ENCODE measurements around the gene HAUS5. TPM values are rescaled to one million over a fixed set of nuclear protein-coding genes. Genes with fewer than 3 reads are reported as not detected.

The HAUS5 gene
- total RNA-seq, 1 experiment from 2014 or later: 32.9 TPM

DNA sequence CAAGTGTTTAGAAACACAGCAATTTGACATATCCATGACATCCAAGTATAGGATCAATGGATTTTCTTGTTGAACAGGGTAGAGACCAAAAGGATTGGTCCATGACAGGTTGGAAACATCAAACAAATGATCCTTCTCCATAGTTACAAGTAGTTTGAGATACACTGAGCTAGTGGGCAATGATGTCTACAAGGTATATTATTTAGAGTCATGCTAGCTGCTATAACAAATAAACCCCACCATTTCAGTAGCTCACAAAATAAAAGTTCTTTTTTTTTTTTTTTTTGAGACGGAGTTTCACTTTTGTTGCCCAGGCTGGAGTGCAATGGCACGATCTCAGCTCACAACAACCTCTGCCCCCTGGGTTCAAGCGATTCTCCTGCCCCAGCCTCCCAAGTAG, 4.9 kb upstream of the HAUS5 start:
- peaks cover 28 to 36% of the 10 kb centered on the region in 2 experiments for H3K9me3 Mint-ChIP-seq
- no peaks in the 10 kb centered on the region for H3K23me2 ChIP-seq (ENCODE audit: insufficient read length, low read depth, low read length, poor library complexity, severe bottlenecking)
- no peak overlapping the region for H3K56ac ChIP-seq (ENCODE audit: insufficient read length, low read depth, low read length)
- peaks cover 25% of the 10 kb centered on the region for H3K27me3 Mint-ChIP-seq (ENCODE audit: low read depth)
- TF ChIP-seq, protein P1, sequence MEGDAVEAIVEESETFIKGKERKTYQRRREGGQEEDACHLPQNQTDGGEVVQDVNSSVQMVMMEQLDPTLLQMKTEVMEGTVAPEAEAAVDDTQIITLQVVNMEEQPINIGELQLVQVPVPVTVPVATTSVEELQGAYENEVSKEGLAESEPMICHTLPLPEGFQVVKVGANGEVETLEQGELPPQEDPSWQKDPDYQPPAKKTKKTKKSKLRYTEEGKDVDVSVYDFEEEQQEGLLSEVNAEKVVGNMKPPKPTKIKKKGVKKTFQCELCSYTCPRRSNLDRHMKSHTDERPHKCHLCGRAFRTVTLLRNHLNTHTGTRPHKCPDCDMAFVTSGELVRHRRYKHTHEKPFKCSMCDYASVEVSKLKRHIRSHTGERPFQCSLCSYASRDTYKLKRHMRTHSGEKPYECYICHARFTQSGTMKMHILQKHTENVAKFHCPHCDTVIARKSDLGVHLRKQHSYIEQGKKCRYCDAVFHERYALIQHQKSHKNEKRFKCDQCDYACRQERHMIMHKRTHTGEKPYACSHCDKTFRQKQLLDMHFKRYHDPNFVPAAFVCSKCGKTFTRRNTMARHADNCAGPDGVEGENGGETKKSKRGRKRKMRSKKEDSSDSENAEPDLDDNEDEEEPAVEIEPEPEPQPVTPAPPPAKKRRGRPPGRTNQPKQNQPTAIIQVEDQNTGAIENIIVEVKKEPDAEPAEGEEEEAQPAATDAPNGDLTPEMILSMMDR (conservative IDR thresholded peaks at IDR 0.05): no peak
- no peaks in the 10 kb centered on the region for H3K27me3 ChIP-seq (ENCODE audit: insufficient read depth, low read length)
- H4K91ac ChIP-seq (ENCODE audit: insufficient read length, low read depth, low read length): no peak overlapping the region
- H2AK5ac ChIP-seq (ENCODE audit: insufficient read length, low read length): no peak overlapping the region
- no peak overlapping the region for H3K4me2 ChIP-seq (ENCODE audit: insufficient read depth, insufficient read length, low read length)
- no peak overlapping the region for H2BK20ac ChIP-seq (ENCODE audit: low read depth, low read length, poor library complexity, severe bottlenecking)
- no peak overlapping the region for H3K14ac ChIP-seq (ENCODE audit: insufficient read depth, low read length)
- H2AFZ ChIP-seq (ENCODE audit: low read length): no peak overlapping the region
- H3T11ph ChIP-seq (ENCODE audit: low read length): no peak overlapping the region
- H3K4me3 Mint-ChIP-seq: no peak overlapping the region
- no peak overlapping the region for H3K27ac ChIP-seq (ENCODE audit: insufficient read length, low read depth, low read length)
- H3K36me3 Mint-ChIP-seq (ENCODE audit: insufficient read depth in 1 of 3, low read depth in 3 of 3): peaks cover 4 to 7% (median 5%) of the 10 kb centered on the region in 3 experiments; a peak in 5 of 7 replicates
- H2BK15ac ChIP-seq (ENCODE audit: low read depth, low read length): no peak overlapping the region
- peaks cover 12% of the 10 kb centered on the region for H3K9me3 ChIP-seq (ENCODE audit: control insufficient read depth, low read depth, low read length)
- H4K20me1 ChIP-seq (ENCODE audit: control insufficient read depth, insufficient read depth, insufficient read length): no peaks in the 10 kb centered on the region
- H3K79me1 ChIP-seq (ENCODE audit: insufficient read depth, low read depth, low read length, poor library complexity, severe bottlenecking): no peaks in the 10 kb centered on the region
- H3K4me1 ChIP-seq (ENCODE audit: insufficient read depth, low read length): no peaks in the 10 kb centered on the region
- no peak overlapping the region for H3K23ac ChIP-seq (ENCODE audit: insufficient read length, low read depth, low read length)
- H2BK5ac ChIP-seq (ENCODE audit: insufficient read length, low read length): no peak overlapping the region
- no peak overlapping the region for H4K8ac ChIP-seq (replicated peaks; ENCODE audit: insufficient read length, low read depth, low read length)
- no CpG with 5 or more reads among the region's 3 CpGs for WGBS (ENCODE audit: extremely low coverage, insufficient read length, low lambda C conversion rate)
- no peak overlapping the region for H3K18ac ChIP-seq (ENCODE audit: insufficient read length, low read depth, low read length)
- H3K4me1 Mint-ChIP-seq: peaks cover 5% of the 10 kb centered on the region in 2 experiments
- H4K5ac ChIP-seq (ENCODE audit: insufficient read length, low read depth, low read length): no peak overlapping the region
- no peak overlapping the region for H2BK120ac ChIP-seq (ENCODE audit: low read depth, low read length, poor library complexity, severe bottlenecking)
- no peaks in the 10 kb centered on the region for H3K79me2 ChIP-seq (ENCODE audit: insufficient read depth, low read length)
- H3K9ac ChIP-seq (ENCODE audit: extremely low read depth, insufficient read length, low read length): no peak overlapping the region
- H3K4ac ChIP-seq (ENCODE audit: low read depth, low read length): no peak overlapping the region
- DNase-seq: no peak
- no peak overlapping the region for H2BK12ac ChIP-seq (ENCODE audit: insufficient read length, low read depth, low read length)
- no peak overlapping the region for H3K27ac Mint-ChIP-seq

Data from H9 (cell line).